Activated naive CD4-positive, alpha-beta T cell treated with anti-CD3 and anti-CD28 coated beads, Interleukin-2, amount 50 U/mL, for 16 hours (primary cell): ENCODE results near the gene ECE2.
"Not testable (repeated sequence)": the region's sequence is repeated elsewhere in the genome, so short reads cannot be mapped to it uniquely, and the experiment has no call there.

Source experiments
- DNase-seq: peaks from one replicate; pipeline ENCODE4 v3.0.0-alpha.2; 2020

Gene ECE2

GRCh38 chr3:184339001-184339400 is 63.2 kb downstream of the ECE2 start:
- DNase-seq, result no peak

DNA sequence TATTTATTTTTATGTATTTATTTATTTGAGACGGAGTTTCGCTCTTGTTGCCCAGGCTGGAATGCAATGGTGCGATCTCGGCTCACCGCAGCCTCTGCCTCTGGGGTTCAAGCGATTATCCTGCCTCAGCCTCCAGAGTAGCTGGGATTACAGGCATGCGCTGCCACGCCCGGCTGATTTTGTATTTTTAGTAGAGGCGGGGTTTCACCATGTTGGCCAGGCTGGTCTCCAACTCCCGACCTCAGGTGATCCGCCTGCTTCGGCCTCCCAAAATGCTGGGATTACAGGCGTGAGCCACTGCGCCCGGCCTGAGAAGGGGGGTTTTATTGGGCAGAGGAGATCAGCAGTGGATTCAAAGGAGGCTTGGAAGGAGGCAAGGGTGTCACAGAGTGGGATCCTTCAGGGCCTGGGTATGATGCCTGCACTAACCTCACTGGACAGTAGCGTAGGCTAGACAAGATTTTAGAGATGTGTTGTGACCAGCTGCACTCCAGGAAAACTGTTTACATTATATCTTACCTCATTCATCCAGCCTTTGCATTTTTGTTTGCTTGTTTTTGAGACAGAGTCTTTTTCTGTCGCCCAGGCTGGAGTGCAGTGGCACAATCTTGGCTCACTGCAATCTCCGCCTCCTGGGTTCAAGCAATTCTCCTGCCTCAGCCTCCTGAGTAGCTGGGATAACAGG is 63.8 kb downstream of the ECE2 start:
- not testable (repeated sequence) for DNase-seq

DNA sequence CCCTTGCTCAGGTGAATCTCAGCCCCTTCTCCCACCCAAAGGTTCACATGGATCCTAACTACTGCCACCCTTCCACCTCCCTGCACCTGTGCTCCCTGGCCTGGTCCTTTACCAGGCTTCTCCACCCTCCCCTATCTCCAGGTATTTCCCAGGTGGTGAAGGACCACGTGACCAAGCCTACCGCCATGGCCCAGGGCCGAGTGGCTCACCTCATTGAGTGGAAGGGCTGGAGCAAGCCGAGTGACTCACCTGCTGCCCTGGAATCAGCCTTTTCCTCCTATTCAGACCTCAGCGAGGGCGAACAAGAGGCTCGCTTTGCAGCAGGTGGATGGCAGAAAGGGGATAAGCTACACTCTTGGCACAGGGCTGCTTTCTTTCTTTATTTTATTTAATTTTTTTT is 66.1 kb downstream of the ECE2 start:
- DNase-seq, result no peak
